Stimulated activated memory B cell treated with anti-CD40 and anti-IgM and Interleukin-4, amounts not matched to agents 10 μg/mL and 1 μg/mL and 100 μg/mL, for 72 hours (primary cell): ENCODE data around the gene DPAGT1.
A peak's percentile ranks its signal among the peaks of the same experiment; 100 is the strongest.
"Not testable (repeated sequence)": the region's sequence is repeated elsewhere in the genome, so short reads cannot be mapped to it uniquely, and the experiment has no call there.

Source experiments
- ATAC-seq: fragments of 150-1000 bp; cut with Tn5 transposase; 2 replicates; pipeline ENCODE4 v1.10.0; 2021
- H3K27ac Mint-ChIP-seq: one replicate; pipeline ENCODE4 v1.8.0; 2022; ENCODE audit warnings: mild to moderate bottlenecking, mixed read lengths
- H3K27me3 Mint-ChIP-seq: one replicate; pipeline ENCODE4 v1.8.0; 2022; ENCODE audit warnings: mixed read lengths
- H3K36me3 Mint-ChIP-seq: one replicate; pipeline ENCODE4 v1.8.0; 2022; ENCODE audit warnings: mixed read lengths
- H3K4me1 Mint-ChIP-seq: one replicate; pipeline ENCODE4 v1.8.0; 2022; ENCODE audit warnings: mixed read lengths
- H3K4me3 Mint-ChIP-seq: one replicate; pipeline ENCODE4 v1.8.0; 2022; ENCODE audit warnings: mild to moderate bottlenecking, moderate library complexity, mixed read lengths
- H3K9me3 Mint-ChIP-seq: one replicate; pipeline ENCODE4 v1.8.0; 2022; ENCODE audit warnings: mixed read lengths

Gene DPAGT1

GRCh38 chr11:119101759-119102423, at the start of gene DPAGT1:
Gene DPAGT1 (minus strand): TSS chr11:119101853. CDS start chr11:119101655, 198 bp downstream.
- H3K4me3 Mint-ChIP-seq = peak within 1 kb of the TSS; percentile 90
- ATAC-seq = peak; percentile 94
- peaks cover 45% of the 10 kb centered on the region for H3K4me1 Mint-ChIP-seq
- H3K9me3 Mint-ChIP-seq = no peaks in the 10 kb centered on the region
- H3K27me3 Mint-ChIP-seq = no peaks in the 10 kb centered on the region
- H3K36me3 Mint-ChIP-seq = peaks cover 26% of the 10 kb centered on the region
- peak within 1 kb of the TSS; percentile 93 for H3K27ac Mint-ChIP-seq

- Mint-ChIP-seq H3K27ac (no peak overlapping the region), H3K27me3 (peaks cover 92% of the 10 kb centered on the region), H3K4me3 (peak overlapping the region; percentile 57), H3K4me1 (peaks cover 21% of the 10 kb centered on the region), H3K9me3 (no peaks in the 10 kb centered on the region), H3K36me3 (no peaks in the 10 kb centered on the region)
- ATAC-seq = no peak
Measured at GRCh38 chr11:119149786-119150275, 48.2 kb upstream of the DPAGT1 start.

DNA sequence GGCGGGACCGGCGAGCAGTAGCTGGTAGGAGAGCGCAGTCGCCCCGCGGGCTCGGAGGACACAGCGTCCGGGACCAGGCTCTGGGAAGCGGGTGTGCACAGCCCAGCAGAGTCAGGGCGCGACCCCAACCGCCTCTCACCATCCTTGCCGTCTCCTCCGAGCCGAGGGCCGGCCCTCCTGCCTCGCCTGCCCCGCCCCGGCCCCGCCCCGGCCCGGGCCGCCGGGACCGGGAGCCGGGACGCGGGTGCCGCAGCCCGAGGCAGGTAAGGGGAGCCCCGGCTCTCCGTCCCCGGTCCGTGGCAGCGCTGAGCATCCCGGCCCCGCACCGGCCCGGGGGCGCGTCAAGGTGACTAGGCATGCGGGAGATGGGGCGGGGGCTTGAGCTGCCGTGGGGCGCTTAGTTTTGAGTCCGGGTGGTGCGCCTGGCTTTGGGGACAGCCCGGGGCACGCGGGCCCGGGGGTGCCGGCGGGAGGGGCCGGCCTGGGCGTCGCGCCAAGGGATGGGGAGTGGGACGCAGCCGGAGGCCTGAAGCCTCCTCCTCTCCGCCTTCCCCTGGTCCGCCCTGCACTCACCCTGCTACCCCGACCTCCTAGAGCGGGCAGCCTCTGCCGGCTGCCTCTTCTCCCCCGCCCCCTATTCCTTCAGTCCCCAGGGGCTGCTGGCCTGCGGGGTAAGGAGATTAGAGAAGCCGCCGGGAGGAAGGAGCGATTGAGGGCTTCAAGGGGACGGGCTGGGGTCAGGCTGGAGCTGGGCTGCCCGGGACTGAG, 47.5 kb upstream of the DPAGT1 start, which contains the start of gene ABCG4:
TSS of gene ABCG4 (plus strand) at position 35 of the 768 bp plus-strand sequence. CDS start 914 bp downstream, outside the sequence.
- H3K4me1 Mint-ChIP-seq = peaks cover 21% of the 10 kb centered on the region
- H3K27me3 Mint-ChIP-seq = peaks cover 87% of the 10 kb centered on the region
- H3K36me3 Mint-ChIP-seq = no peaks in the 10 kb centered on the region
- ATAC-seq = peak; percentile 56
- H3K27ac Mint-ChIP-seq = no peak within 1 kb of the TSS
- peak within 1 kb of the TSS; percentile 58 for H3K4me3 Mint-ChIP-seq
- H3K9me3 Mint-ChIP-seq = no peaks in the 10 kb centered on the region

DNA sequence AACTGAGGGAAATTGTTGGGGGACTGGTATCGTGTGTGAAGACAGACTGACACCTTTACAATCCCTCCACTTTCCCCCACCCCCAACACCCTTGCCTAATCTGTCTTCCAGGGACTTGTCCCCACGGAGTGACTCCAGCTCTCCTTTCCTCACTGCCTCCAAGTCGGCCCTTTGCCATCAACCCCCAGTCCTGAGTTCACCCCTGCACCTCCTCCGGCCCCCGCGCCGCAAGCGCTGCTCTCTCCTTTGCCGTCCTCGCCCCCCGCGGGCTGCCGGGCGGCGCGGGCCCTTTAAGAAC, 47.0 kb upstream of the DPAGT1 start:
- Mint-ChIP-seq H3K27ac (no peak overlapping the region), H3K4me3 (peak overlapping the region; percentile 58), H3K36me3 (no peaks in the 10 kb centered on the region), H3K4me1 (peaks cover 21% of the 10 kb centered on the region), H3K9me3 (no peaks in the 10 kb centered on the region), H3K27me3 (peaks cover 86% of the 10 kb centered on the region)
- no peak for ATAC-seq

DNA sequence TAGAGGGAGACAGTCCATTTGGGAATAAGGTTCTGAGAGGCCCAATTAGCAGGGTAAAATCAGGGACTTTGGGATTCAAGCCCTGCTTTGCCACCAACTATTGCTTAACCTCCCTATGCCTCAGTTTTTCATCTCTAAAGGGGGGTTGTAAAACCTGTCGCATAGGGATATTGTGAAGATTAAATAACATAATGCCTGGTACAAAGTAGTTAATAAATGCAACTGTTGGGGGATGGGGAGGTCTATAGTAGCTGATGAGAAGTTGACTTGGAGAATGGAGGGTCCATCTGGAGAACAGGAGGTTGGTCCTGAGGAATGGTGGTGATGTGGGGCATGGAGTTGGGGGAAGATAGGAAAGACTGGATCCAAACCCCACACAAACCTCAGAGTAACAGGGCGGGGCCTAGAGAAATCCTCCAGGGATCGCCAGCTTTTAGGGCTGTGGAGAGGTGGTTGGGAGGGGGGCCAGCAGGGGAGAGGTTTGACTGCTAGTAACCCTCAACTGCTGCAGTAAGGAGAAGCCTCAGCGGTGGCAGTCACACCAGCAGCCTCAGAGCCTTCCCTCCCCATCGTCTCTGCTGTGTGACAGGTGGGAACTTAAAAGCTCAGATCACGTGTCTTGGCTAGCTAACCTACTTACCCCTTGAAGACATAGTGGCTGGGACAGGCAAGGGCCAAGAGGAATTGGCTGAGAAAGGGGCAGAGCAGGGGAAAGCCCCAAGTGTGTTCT, 46.1 kb upstream of the DPAGT1 start:
- Mint-ChIP-seq H3K27me3 (peaks cover 81% of the 10 kb centered on the region), H3K4me3 (peak overlapping the region; percentile 4), H3K9me3 (no peaks in the 10 kb centered on the region), H3K36me3 (no peaks in the 10 kb centered on the region), H3K27ac (no peak overlapping the region), H3K4me1 (peaks cover 21% of the 10 kb centered on the region)
- ATAC-seq = no peak

DNA sequence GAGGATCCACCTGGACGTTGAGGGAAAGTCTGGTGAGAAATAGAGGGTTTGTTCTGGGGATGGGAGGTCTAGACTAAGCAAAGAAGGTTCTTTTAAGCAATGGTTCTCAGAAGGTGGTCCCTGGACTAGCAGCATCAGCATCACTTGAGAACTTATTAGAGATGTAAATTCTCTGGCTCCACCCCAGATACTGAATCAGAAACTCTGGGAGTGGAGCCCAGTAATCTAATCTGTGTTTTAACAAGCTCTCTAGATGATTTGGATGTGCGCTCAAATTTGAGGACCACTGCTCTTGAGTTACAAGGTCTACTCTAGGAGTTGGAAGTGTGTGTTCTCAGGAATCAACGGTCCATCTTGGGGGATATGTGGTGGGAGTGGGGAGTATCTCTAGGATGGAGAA, 43.9 kb upstream of the DPAGT1 start:
- Mint-ChIP-seq H3K27me3 (peaks cover 65% of the 10 kb centered on the region), H3K27ac (no peak overlapping the region), H3K9me3 (no peaks in the 10 kb centered on the region), H3K4me1 (peaks cover 21% of the 10 kb centered on the region), H3K4me3 (no peak overlapping the region), H3K36me3 (no peaks in the 10 kb centered on the region)
- no peak for ATAC-seq

- H3K27me3 Mint-ChIP-seq = peaks cover 62% of the 10 kb centered on the region
- no peaks in the 10 kb centered on the region for H3K36me3 Mint-ChIP-seq
- H3K4me3 Mint-ChIP-seq = no peak overlapping the region
- peak; percentile 62 for ATAC-seq
- H3K9me3 Mint-ChIP-seq = no peaks in the 10 kb centered on the region
- peaks cover 21% of the 10 kb centered on the region for H3K4me1 Mint-ChIP-seq
- no peak overlapping the region for H3K27ac Mint-ChIP-seq
Measured at GRCh38 chr11:119144825-119145486, 43.3 kb upstream of the DPAGT1 start.

GRCh38 chr11:119139276-119139675, 37.6 kb upstream of the DPAGT1 start:
- not testable (repeated sequence) for H3K36me3 Mint-ChIP-seq, ATAC-seq, H3K4me1 Mint-ChIP-seq, H3K4me3 Mint-ChIP-seq, H3K27ac Mint-ChIP-seq, H3K9me3 Mint-ChIP-seq
- H3K27me3 Mint-ChIP-seq = peaks cover 31% of the 10 kb centered on the region

GRCh38 chr11:119134389-119134978, 32.8 kb upstream of the DPAGT1 start:
- Mint-ChIP-seq H3K27me3 (peaks cover 14% of the 10 kb centered on the region), H3K4me1 (peaks cover 4% of the 10 kb centered on the region), H3K36me3 (peaks cover 49% of the 10 kb centered on the region), H3K4me3 (no peak overlapping the region), H3K27ac (no peak overlapping the region), H3K9me3 (no peaks in the 10 kb centered on the region)
- no peak for ATAC-seq

- Mint-ChIP-seq H3K27me3 (no peaks in the 10 kb centered on the region), H3K27ac (no peak overlapping the region), H3K36me3 (peaks cover 54% of the 10 kb centered on the region), H3K9me3 (no peaks in the 10 kb centered on the region), H3K4me1 (peaks cover 11% of the 10 kb centered on the region), H3K4me3 (no peak overlapping the region)
- ATAC-seq = no peak
Measured at GRCh38 chr11:119130662-119131061, 29.0 kb upstream of the DPAGT1 start.

DNA sequence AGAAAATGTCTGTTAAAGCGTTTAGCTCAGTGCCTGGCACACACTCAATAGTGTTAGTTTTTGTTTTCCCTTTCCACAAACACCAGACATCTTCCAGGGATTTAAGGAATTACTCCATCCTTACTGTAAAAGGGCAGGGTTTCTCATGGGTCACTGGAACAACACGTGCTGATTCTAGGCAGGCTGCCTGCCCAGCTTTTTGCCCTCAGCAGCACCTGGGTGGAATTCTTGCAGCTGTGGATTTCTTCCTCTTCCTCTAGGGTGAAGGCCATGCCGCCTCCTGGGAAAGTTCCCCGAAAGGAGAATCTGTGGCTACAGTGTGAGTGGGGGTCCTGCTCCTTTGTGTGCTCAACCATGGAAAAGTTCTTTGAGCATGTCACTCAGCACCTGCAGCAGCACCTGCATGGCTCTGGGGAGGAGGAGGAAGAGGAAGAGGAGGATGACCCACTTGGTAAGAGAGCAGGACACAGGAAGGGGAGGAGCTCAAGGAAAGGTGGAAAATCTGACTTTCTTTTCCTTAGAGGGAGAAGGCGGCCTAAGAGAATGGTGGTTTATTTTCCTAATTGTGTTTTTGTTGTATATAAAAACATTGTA, 25.1 kb upstream of the DPAGT1 start:
- Mint-ChIP-seq H3K27me3 (no peaks in the 10 kb centered on the region), H3K4me1 (peaks cover 28% of the 10 kb centered on the region), H3K36me3 (peaks cover 39% of the 10 kb centered on the region), H3K4me3 (no peak overlapping the region), H3K27ac (no peak overlapping the region), H3K9me3 (no peaks in the 10 kb centered on the region)
- ATAC-seq = no peak

GRCh38 chr11:119125821-119126220, 24.2 kb upstream of the DPAGT1 start:
- Mint-ChIP-seq H3K9me3 (no peaks in the 10 kb centered on the region), H3K36me3 (peaks cover 30% of the 10 kb centered on the region), H3K4me1 (peaks cover 31% of the 10 kb centered on the region), H3K27me3 (no peaks in the 10 kb centered on the region), H3K27ac (no peak overlapping the region), H3K4me3 (no peak overlapping the region)
- ATAC-seq = no peak

DNA sequence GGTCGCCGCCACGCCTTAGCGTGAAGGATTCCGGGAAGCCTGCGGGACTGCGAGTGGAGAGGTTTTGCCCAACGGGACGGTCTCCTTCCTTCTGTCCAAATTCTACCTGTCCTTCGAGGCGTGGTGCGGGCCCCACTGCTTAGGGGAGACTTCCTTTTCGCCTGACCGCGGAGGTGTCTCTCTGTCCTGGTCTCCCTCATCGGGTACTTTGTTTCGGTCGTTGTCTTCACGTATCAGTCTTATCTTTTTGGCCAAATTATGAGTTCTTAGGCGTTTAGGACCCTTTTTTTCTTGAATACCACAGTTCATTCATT, 20.1 kb upstream of the DPAGT1 start:
- Mint-ChIP-seq H3K9me3 (no peaks in the 10 kb centered on the region), H3K4me3 (peak overlapping the region; percentile 87), H3K27ac (peak overlapping the region; percentile 91), H3K36me3 (peaks cover 17% of the 10 kb centered on the region), H3K27me3 (no peaks in the 10 kb centered on the region), H3K4me1 (peaks cover 31% of the 10 kb centered on the region)
- peak; percentile 3 for ATAC-seq

DNA sequence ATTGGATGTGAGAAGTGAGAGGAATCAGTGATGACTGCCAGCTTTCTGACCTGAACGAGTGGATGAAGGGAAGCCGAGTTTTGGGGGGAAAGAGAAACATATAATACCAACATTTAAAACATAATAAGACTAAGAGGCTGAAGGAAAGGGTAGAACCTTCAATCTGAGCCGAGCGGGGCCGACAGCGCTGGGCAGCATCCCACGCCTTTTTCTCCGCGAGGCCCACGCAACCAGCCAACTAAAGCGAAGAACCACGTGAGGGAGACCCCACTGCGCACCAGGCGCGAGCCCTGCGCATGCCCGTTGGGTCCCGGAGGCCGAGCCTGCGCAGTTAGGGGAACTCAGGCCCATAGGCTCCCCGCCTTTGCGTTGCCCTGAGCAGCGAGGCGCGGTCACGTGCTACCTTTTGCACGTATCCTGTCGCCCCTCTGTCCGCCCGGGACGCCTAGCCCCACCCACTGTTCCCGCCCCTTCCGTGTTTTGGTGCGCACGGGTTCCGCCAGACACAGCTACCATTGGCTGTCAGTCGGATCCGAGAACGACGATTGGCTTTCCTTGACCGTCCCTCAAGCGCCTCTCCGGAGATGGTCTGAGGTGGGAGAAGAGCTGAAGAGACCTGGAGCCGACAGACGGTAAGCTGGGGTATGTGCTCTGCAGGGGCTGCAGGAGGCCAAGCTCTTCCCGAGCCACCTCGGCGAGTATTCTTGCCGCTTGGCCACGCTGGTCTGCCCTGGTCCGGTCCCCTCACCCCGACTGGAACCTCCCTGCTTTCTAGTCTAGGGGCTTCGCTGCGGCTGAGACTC, 19.6 kb upstream of the DPAGT1 start, which contains the start of gene HINFP:
TSS of gene HINFP (plus strand) at position 573 of the 803 bp plus-strand sequence. CDS start 5,365 bp downstream, outside the sequence.
- no peaks in the 10 kb centered on the region for H3K27me3 Mint-ChIP-seq
- H3K36me3 Mint-ChIP-seq = peaks cover 20% of the 10 kb centered on the region
- peak within 1 kb of the TSS; percentile 87 for H3K4me3 Mint-ChIP-seq
- H3K9me3 Mint-ChIP-seq = no peaks in the 10 kb centered on the region
- peaks cover 29% of the 10 kb centered on the region for H3K4me1 Mint-ChIP-seq
- peak within 1 kb of the TSS; percentile 91 for H3K27ac Mint-ChIP-seq
- ATAC-seq = peak; percentile 99
